Pulmonary artery endothelial cell (primary cell): ENCODE results near the gene OR6C6. TPM values are rescaled to one million over a fixed set of nuclear protein-coding genes. Genes with fewer than 3 reads are reported as not detected.
"Not testable (repeated sequence)": the region's sequence is repeated elsewhere in the genome, so short reads cannot be mapped to it uniquely, and the experiment has no call there.

ENCODE experiments used
- DNase-seq: peaks from one replicate; pipeline ENCODE4 v3.0.0-alpha.2; 2011; ENCODE audit warnings: low read depth, low spot score
- total RNA-seq: library from RNA; depleted of rRNA; stranded (reverse); fragments of >200 nt; gene quantifications from 2 replicates; pipeline ENCODE4 v1.2.3, GENCODE V29; 2014

Gene OR6C6
- not detected in 2 replicates for total RNA-seq

DNA sequence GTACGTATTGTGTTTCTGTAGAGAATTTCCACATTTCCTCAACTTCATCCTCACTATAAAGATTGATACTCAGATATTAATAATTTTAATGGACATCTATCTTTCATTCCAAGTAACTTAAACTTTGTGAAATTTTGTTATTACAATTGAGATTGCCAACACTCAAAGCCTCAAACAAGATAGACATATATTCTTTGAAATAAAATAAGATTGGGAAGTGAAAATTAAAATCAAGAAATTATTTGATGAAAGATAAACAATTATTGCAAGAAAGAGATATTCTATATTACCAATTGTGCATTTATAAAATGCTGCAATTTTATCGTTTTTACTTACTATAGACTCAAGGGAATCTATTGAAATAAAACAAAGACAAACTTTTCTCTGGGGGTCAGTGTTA is at the start of gene OR6C6:
OR6C6 (minus strand) TSS at position 101 of the 400 bp plus-strand sequence. CDS start 1,337 bp downstream, outside the sequence.
- no peak for DNase-seq

DNA sequence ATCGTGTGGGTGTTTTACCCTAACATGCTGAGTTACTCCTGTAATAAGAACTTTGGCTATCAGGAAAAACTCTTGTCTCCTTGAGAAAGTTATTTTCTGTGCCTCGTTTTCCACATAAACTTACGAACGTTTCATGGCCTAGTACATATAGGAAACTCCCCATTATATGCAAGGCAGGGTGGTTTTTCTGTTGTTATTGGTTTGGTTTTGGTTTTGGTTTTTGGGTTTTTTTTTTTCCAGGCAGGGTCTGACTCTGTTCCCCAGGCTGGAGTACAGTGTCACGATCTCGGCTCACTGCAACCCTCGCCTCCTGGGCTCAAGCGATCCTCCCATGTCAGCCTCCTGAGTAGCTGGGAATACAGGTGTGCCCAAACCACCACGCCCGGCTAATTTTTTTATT is 39.6 kb upstream of the OR6C6 start:
- DNase-seq, result no peak

DNA sequence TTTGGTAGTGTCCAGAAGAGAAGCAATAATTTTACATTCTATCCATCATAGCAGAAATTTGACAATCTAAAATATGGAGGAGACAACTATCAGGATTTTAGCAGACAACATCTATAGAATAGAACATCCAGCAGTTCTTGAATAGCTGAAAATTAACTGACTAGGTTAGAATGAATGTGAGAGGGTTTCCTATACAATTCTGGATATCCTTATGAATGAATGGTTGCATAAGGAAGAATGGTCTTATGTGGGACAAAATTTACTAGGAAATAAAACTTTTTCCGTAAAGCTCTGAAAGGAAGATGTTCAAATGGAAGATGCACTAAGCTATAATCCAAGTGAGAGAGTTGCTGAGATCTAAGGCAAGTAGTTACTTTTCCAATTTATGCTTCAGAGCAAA is 34.1 kb upstream of the OR6C6 start, which contains the start of gene OR6C3:
OR6C3 (plus strand) TSS at position 301 of the 400 bp plus-strand sequence. CDS start 955 bp downstream, outside the sequence.
- DNase-seq, result no peak

DNA sequence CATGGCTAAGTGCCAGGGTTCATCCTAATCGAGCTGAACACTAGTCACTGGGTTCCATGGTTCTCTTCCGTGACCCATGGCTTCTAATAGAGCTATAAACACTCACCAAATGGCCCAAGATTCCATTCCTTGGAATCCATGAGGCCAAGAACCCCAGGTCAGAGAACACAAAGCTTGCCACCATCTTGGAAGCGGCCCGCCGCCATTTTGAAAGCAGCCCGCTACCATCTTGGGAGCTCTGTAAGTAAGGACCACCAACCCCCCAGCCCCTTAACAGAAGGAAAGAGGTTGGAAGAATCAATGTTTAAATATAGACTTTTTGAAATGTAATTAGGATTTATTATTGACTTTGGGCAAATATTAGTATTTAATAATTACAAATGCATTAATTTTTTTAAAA is 29.4 kb upstream of the OR6C6 start:
- DNase-seq, result not testable (repeated sequence)

DNA sequence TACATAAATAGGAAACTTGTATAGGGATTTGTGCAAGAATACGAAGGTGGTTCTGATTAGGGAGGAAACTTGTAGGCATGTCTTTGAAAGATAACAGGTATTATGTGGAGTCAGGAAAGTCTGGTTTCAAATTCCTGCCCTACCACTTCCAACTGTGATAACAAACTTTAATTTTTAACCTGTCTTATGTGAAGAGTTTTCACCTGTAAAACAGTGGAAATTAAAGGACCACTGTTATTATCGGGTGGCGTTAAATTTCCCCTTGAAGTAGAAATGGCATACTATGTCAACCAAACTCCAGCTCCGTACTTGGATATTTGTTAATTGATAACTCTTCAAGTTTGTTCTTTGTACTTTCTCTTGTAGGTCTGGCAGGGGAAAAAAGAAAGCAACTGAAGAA is 23.8 kb upstream of the OR6C6 start:
- DNase-seq, result no peak

DNA sequence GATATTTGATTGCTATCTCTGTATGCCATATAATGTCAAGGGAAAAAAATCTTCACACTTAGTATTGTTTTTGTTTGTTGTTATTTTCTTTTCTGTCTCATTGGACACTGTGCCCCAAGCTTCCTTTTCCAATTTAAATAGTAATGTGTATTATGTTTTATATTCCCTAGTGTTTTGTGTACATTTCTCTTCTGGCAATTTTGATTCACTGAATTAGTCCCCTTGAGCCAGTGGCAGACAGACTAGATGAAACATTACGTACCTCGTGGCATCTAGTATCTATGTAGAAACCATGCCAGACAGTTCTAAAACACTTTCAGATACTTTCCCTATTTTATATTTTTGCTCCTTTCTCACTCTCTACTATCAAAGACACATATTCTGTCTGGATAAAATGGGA is 17.7 kb upstream of the OR6C6 start, which contains the start of gene OR6C1:
OR6C1 (plus strand) TSS at position 301 of the 400 bp plus-strand sequence. CDS start 6,257 bp downstream, outside the sequence.
- no peak for DNase-seq

DNA sequence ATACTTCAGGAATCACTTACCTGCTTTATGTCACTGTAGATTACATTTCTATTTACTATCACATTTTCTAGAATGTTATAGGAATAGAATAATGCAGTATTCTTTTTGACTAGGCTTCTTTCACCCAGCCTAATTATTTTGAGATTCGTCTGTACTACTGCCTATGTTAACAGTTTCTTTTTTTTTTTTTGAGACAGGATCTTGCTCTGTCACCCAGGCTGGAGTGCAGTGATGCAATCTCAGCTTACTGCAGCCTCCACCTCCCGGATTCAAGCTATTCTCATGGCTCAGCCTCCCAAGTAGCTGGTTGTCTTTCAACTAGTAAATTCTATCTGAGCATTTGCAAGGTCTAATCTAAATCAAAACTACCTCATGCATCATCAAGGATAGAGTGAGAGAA is 6.4 kb downstream of the OR6C6 start:
- DNase-seq, result no peak

DNA sequence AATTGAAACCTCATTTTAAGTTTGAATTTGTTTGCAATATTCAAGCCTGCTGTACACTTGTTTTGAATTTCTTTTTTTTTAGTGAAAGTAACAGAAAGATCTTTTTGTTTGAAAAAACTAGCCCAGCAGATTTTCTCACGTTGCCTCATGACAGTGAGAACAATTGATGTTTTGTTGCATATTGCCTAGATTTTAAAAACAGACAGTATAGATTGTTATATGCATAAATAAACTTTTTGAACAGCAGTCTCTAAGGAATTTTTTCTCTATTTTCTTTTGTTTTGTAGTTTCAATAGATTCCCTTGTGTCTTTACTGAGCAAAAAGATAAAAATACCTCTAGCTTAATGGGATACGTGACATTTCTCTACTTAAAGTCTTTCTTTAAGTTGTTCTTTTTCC is 15.4 kb downstream of the OR6C6 start:
- DNase-seq, result no peak

DNA sequence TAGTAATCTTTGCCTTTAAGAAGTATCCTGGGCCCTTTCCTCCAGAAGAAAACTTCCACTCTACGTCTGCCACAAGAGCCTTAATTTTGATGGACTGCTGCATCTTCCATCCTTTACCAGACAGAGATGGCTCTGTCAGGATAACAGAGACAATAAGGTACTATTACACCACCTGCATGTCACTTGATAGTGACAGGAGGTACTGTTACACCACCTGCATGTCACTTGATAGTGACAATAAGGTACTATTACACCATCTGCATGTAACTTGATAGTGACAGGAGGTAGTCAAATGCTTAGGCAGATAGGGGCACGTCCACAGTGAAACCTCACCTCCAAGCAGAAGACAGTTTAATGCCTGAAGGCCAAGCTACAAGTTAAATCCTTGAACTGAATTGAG is 38.1 kb downstream of the OR6C6 start:
- DNase-seq, result no peak

DNA sequence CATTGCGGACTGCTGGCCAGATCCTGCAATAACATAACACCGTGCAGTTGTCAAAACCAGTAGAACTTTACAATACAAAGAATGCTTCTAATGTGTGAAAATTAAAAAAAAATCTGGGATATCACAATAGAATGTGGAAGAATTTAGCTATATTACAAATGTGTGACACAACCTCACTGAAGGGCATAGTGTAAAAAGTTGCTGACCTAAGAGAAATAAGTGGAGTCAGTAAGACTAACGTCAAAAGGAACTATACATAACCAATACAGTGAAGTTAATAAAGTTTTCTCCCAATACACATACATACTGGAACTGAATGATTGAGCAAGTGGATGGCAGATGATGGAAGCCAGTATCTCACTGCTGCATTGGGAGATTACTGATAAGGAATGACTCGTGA is 39.5 kb downstream of the OR6C6 start:
- no peak for DNase-seq

DNA sequence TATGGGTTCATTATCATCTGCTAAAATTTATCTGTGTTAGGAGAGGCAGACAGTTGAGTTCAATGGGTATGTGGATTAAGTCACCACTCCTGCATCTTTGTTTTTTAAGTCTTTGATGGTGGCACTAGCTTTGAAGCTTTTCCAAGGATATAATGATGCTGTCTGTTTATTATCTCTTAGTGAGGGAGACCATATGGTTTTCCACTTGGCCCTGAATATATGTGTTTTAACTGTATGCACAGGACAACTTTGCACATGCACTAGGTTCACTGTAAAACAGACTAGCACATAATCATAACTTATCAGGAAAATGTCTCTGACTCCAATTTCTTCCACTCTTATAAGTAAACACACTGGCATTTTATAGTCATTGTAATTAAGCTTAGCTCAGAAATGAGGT is 43.1 kb downstream of the OR6C6 start:
- no peak for DNase-seq

DNA sequence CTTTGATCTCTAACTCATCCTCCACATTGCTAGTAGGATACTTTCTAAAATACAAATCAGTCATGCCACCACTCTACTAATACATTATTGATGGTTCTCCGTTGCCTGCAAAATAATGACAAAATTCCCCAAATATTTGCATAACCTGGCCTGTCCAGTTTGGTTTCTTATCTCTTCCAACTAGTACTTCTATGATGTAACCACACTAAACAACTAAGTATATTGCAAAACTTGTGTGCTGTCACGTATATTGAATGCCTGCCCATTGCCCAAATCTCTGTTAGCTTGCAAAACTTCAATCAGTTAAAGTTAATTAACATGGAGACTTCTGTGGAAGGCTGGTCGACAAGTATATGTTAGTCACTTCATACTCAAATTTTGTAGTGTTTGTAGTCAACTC is 45.4 kb downstream of the OR6C6 start:
- DNase-seq, result no peak

DNA sequence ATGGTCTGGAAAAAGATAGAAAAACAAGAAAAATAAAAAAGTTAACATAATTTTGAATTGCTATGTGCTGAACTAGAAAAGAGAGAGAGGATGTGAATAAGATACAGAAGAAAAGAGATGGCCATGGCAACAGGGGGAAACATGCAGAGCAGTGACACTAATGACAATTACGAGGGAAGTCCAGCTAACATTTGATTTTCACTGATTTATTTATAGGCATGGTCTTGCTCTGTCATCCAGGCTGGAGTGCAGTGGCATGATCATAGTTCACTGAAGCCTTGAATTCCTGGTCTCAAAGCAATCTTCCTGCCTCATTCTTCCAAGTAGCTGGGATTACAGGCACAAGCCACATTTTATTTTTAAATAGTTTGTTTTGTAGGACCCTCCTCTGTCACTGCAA is 50.2 kb downstream of the OR6C6 start:
- DNase-seq, result no peak

DNA sequence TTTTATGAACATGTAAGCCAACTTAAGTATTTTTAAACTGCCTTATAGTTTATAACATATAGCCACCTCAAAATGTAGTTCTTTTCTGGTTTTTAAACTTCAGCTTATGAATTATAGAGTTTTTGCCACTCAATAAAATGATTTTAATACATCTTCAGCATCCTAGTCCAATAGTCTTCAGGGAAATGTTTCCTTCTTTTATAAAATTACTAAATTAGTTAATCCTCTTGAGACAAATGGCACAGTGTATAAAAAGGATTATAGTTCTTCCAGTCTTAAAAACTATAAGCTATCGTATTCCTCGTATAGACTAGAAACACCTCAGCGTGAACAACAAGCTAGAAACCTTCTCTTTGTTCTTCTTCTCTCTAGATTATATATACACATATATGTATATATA is 52.1 kb downstream of the OR6C6 start, which contains the start of gene OR6C74:
OR6C74 (plus strand) TSS at position 301 of the 400 bp plus-strand sequence. CDS start 2,679 bp downstream, outside the sequence.
- DNase-seq, result no peak

Other genes starting within 250 kb of the OR6C6 start
- gene OR9K2, start 170.2 kb downstream of the OR6C6 start, total RNA-seq, result not detected in 2 replicates
- gene OR10A7, start 75.5 kb downstream of the OR6C6 start, total RNA-seq, result not detected in 2 replicates
- gene OR6C74, start 52.0 kb downstream of the OR6C6 start, total RNA-seq, result not detected in 2 replicates
- not detected in 2 replicates for gene OR6C1, start 17.8 kb upstream of the OR6C6 start, total RNA-seq
- gene OR6C3, start 34.2 kb upstream of the OR6C6 start, total RNA-seq, result not detected in 2 replicates
- gene OR6C75, start 66.4 kb upstream of the OR6C6 start, total RNA-seq, result not detected in 2 replicates
- gene OR6C65, start 104.0 kb upstream of the OR6C6 start, total RNA-seq, result not detected in 2 replicates
- gene OR6C76, start 129.7 kb upstream of the OR6C6 start, total RNA-seq, result not detected in 2 replicates
- gene OR6C2, start 147.5 kb upstream of the OR6C6 start, total RNA-seq, result not detected in 2 replicates
- not detected in 2 replicates for gene OR6C70, start 173.6 kb upstream of the OR6C6 start, total RNA-seq
- not detected in 2 replicates for gene OR6C68, start 195.8 kb upstream of the OR6C6 start, total RNA-seq